ENCODE measurements around the gene CHMP2A. TPM values are rescaled to one million over a fixed set of nuclear protein-coding genes. Genes with fewer than 3 reads are reported as not detected.
"Not testable (repeated sequence)": the region's sequence is repeated elsewhere in the genome, so short reads cannot be mapped to it uniquely, and the experiment has no call there.

Gene CHMP2A
- total RNA-seq, 1 donor from 2014 or later = 134 TPM

DNA sequence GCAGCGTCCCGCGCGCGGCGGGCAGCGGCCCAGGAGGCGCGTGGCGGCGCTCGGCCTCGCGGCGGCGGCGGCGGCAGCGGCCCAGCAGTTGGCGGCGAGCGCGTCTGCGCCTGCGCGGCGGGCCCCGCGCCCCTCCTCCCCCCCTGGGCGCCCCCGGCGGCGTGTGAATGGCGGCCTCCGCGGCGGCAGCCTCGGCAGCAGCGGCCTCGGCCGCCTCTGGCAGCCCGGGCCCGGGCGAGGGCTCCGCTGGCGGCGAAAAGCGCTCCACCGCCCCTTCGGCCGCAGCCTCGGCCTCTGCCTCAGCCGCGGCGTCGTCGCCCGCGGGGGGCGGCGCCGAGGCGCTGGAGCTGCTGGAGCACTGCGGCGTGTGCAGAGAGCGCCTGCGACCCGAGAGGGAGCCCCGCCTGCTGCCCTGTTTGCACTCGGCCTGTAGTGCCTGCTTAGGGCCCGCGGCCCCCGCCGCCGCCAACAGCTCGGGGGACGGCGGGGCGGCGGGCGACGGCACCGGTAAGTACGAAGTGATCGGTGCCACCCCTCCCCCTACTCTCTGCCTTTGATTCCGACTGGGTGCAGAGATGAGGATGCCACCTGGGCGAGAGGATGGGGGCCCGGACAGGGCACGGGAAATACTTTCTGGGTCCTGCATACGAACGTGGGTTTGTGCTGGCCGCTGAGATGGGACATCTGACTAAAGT is 10.2 kb downstream of the CHMP2A start:
- ATAC-seq (peak; percentile 17), DNase-seq (no peak)
- intact Hi-C loops (cut with micrococcal nuclease) = no loop called here

DNA sequence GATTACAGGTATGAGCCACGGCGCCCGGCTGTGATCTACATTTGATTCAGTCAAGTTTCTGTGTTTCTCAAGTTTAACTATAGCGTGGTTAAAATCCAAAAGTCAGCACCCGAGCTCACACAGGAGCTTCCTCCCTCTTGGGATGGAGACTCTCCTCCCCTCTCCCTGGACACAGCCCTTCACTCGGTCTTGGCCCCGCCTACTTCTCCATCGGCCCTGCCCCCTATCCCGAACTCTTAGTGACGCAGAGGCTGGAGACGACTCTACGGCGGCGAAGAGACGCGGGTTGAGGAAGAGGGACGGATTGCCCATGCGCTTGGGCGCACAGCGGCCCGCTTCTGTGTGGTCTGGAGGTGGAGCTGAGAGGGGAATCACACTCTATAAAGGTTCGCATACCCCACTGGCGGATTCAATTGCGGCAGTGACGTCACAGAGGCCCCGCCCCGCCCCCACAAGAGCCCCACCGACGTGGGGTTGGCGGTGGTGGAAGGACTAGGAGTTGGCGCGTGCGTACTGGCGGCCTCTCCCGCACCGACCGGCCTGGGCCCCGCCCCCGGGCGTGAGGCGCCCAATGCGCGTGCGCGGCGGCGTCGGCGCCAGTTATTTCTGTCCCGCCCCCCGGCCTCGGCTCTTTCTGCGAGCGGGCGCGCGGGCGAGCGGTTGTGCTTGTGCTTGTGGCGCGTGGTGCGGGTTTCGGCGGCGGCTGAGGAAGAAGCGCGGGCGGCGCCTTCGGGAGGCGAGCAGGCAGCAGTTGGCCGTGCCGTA is 10.9 kb downstream of the CHMP2A start, which contains the start of gene TRIM28:
TRIM28 (plus strand) TSS at position 239 of the 765 bp plus-strand sequence. CDS start 694 bp downstream, outside the sequence.
- DNase-seq (peak; percentile 99), ATAC-seq (peak; percentile 96)
- intact Hi-C loops (cut with micrococcal nuclease) = no loop called here

GRCh38 chr19:58542641-58543372 is 12.1 kb downstream of the CHMP2A start:
- ATAC-seq; DNase-seq; intact Hi-C loops (cut with micrococcal nuclease): not testable (repeated sequence)

- ATAC-seq; intact Hi-C loops (cut with micrococcal nuclease); DNase-seq: not testable (repeated sequence)
These were observed 15.7 kb downstream of the CHMP2A start for GRCh38 chr19:58539169-58539559.

DNA sequence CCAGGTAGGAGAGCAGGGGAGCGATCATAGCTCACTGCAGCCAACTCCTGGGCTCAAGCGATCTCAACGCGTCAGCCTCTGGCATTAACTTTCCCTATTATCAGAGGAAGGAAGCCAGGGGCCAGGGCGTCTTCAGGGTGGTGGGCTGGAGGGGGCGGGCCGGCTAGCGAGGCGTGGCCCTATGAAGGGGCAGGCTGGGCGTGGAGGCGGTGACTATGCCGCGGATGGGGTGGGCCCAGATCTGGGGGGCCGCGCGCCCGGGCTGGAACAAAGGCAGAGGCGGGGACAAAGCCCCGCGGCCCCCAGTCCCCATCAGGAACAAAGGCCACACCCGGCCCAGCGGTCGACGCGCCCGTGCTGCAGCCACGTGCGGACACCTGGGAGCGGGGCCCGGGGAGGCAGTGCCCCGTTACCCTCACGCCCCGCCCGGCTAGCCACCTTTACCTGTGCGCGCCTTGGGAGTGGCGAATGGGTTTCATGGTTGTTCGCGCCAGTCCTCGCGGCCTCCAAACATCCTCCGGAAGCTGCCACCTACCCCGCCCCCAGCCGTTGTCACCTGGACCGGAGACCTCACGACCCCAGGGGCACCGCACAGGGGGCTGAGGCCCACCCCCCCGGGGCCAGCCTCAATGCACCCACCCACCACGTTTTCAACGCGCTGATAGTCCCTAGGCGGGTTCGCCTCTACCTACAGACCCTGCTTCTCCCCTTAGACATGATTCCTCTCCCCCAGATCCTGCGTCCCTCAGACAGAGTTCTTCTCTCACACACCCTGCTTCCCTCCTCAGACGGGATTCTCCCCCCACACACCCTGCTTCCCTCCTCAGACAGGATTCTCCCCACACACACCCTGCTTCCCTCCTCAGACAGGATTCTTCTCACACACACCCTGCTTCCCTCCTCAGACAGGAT is 16.4 kb downstream of the CHMP2A start:
- intact Hi-C loops (cut with micrococcal nuclease) = no loop called here

DNA sequence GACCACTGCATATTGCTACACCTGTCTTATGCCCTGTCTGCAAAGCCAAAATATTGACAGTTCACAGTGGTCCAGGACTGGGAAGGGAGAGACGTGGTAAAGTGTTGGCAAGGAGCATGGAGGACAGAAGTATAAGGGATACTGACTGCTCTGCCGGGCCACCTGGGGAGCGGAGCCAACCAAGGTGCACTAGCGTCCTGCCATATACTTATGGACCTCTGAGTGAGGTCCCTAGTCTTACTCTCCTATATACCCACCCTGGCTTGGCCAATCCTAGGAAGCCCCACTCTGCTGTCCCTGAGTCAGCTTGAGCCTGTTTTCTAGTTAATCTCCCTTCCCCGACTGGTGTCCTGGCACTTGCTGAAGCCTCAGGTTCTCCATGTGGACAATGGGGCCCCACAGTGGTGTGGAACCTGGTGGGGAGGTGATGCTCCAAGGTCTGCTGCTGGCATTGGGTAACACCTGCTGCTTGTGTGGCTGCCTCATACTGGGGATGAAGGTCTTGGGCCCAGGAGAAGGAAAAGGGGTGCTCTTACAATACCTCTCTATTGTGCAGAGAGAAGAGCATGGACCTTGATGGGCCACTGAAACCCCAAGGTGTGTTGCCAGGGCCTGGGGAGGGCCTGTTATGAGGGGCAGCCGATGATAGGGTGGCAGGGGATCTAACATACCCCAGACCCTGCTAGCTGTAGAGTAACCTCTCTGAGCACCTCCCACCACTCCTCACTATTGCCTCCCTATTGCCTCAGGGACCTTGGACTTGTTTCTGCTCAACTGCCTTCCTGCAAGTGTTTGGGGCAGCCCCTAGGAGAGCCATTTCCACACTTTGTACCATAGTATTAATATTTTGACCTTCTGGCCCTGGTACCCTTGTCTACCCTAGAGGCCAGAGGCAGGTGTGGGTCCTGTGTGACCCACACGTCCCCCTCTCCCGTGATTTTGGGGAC is 17.8 kb downstream of the CHMP2A start:
- ATAC-seq (no peak), DNase-seq (no peak)
- intact Hi-C loops (cut with micrococcal nuclease) = no loop called here

More for the DNA sequence above, 16.4 kb downstream of the CHMP2A start:
- DNase-seq (no peak), ATAC-seq (peak; percentile 68)

GRCh38 chr19:58535857-58536256 is 19.0 kb downstream of the CHMP2A start:
- DNase-seq (no peak), ATAC-seq (no peak)
- intact Hi-C loops (cut with micrococcal nuclease) = no loop called here

- intact Hi-C loops (cut with micrococcal nuclease) = no loop called here
- ATAC-seq (no peak), DNase-seq (no peak)
These were observed 23.7 kb downstream of the CHMP2A start for GRCh38 chr19:58531034-58531840.

- ATAC-seq (no peak), DNase-seq (no peak)
- intact Hi-C loops (cut with micrococcal nuclease) = no loop called here
These were observed 25.5 kb downstream of the CHMP2A start for GRCh38 chr19:58529405-58529804.

DNA sequence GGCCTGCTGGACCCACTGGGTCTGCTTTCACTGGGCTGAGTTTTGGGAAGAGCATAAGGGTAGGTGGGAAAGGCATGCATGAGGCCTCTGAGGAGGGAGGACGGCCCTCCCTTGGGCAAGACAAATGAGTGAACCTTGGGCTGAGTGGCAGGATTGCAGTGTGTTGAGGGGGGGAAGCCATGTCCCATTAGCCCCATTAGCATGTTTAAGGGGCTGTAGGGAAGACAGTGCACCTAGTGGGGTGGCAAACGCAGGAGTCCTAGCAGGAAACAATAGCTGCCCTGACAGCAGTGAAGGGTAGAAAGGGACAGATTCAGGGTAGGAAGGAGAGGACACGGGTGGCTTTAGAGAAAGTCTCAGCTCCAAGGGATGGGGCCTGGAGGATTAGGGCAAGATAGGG is 32.2 kb downstream of the CHMP2A start:
- intact Hi-C loops (cut with micrococcal nuclease) = no loop called here
- no peak for ATAC-seq
- DNase-seq = no peak

- DNase-seq (no peak), ATAC-seq (no peak)
- intact Hi-C loops (cut with micrococcal nuclease) = no loop called here
These were observed 33.3 kb downstream of the CHMP2A start for GRCh38 chr19:58521651-58522050.

GRCh38 chr19:58520257-58520599 is 34.7 kb downstream of the CHMP2A start:
- DNase-seq (no peak), ATAC-seq (no peak)
- intact Hi-C loops (cut with micrococcal nuclease) = no loop called here

GRCh38 chr19:58519355-58520256 is 35.3 kb downstream of the CHMP2A start, which contains the start of gene ZBTB45:
Gene ZBTB45 (minus strand): TSS chr19:58519810. CDS start chr19:58517673, 2,137 bp downstream.
- peak; percentile 90 for ATAC-seq
- intact Hi-C loops (cut with micrococcal nuclease) = no loop called here
- peak; percentile 93 for DNase-seq

DNA sequence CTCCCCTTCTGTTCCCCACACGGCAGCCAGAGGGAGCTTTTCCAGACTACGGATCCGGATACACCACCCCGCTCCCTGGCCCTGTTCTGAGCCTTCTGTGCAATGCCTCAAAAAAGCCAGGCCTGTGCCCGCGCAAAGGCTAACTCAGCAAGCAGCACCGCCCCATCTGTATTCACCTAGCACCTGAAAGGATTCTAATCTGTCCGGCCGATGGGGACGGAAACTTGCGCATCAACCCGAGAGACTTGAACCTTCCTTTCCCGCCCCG is 35.9 kb downstream of the CHMP2A start:
- DNase-seq = peak; percentile 65
- ATAC-seq = peak; percentile 65
- intact Hi-C loops (cut with micrococcal nuclease) = no loop called here

DNA sequence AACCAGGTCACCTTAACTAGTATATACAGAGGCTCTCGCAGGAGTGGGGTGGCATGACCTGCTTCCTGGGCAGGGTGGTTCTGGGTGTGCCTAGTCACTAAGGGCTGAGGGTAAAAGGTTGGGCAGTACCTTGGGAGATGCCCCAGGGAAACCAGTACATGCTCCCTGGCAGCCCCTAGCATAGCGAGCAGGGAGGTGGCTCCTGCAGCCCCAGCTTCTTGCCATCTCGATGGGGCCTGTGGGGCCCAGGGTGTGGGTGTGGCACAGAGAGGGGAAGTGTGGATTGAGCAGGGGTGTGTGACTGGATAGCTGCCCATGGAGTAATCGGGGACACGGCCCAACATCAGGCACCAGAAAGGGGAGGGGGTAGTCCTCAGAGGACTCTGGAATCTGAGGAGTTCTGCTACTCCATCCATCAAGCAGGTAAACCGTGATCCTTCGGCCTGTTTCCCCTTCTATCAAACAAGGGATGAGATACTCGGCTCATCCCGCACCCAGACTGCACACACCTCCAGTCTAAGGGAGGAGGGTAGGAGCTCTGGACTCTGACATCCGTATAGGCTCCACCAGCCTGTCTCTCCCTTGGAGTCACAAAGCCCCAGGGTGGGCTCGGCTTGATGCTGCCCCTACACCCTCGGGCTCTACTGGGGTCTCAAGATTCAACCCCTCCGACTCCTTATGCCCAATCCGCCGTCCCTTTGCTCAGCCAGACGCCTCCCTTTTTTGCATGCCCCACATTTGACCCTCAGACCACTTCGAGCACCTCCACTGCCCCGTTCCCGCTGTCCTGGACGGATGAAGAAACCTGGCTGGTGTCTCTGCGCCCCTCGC is 36.4 kb downstream of the CHMP2A start:
- intact Hi-C loops (cut with micrococcal nuclease) = no loop called here
- DNase-seq = no peak
- no peak for ATAC-seq

All from left ventricle myocardium superior (tissue), 1 donor.